H9 (cell line): ENCODE results near the gene CNDP1. TPM values are rescaled to one million over a fixed set of nuclear protein-coding genes. Genes with fewer than 3 reads are reported as not detected.

Experiments used
- DNase-seq: peaks from one replicate; pipeline ENCODE4 v3.0.0-alpha.2; 2017
- H2AFZ ChIP-seq: one replicate; pipeline ENCODE4 v1.6.1; 2013; ENCODE audit warnings: mild to moderate bottlenecking, low read length, control low read depth, moderate library complexity
- H2AK5ac ChIP-seq: 2 replicates; pipeline ENCODE4 v1.6.1; 2013; ENCODE audit warnings: low read length, control low read depth, mixed read lengths; ENCODE audit not compliant: insufficient read length
- H2BK120ac ChIP-seq: one replicate; pipeline ENCODE4 v1.6.1; 2013; ENCODE audit warnings: low read depth, mild to moderate bottlenecking, low read length, control low read depth, inconsistent platforms; ENCODE audit not compliant: poor library complexity, severe bottlenecking
- H2BK12ac ChIP-seq: 2 replicates; pipeline ENCODE4 v1.6.1; 2013; ENCODE audit warnings: low read length, control low read depth, mixed read lengths, low read depth; ENCODE audit not compliant: insufficient read length
- H2BK15ac ChIP-seq: 2 replicates; pipeline ENCODE4 v1.6.1; 2013; ENCODE audit warnings: low read depth, low read length, control low read depth
- H2BK20ac ChIP-seq: one replicate; pipeline ENCODE4 v1.6.1; 2013; ENCODE audit warnings: low read depth, mild to moderate bottlenecking, low read length, control low read depth, inconsistent platforms; ENCODE audit not compliant: poor library complexity, severe bottlenecking
- H2BK5ac ChIP-seq: 2 replicates; pipeline ENCODE4 v1.6.1; 2013; ENCODE audit warnings: low read length, control low read depth, mixed read lengths; ENCODE audit not compliant: insufficient read length
- H3K14ac ChIP-seq: 2 replicates; pipeline ENCODE4 v1.6.1; 2013; ENCODE audit warnings: low read length, control low read depth; ENCODE audit not compliant: insufficient read depth
- H3K18ac ChIP-seq: 2 replicates; pipeline ENCODE4 v1.6.1; 2013; ENCODE audit warnings: low read depth, mild to moderate bottlenecking, mixed read lengths, low read length, control low read depth; ENCODE audit not compliant: insufficient read length
- H3K23ac ChIP-seq: 2 replicates; pipeline ENCODE4 v1.6.1; 2013; ENCODE audit warnings: low read length, control low read depth, mixed read lengths, low read depth; ENCODE audit not compliant: insufficient read length
- H3K23me2 ChIP-seq: 2 replicates; pipeline ENCODE4 v1.6.1; 2013; ENCODE audit warnings: low read depth, mild to moderate bottlenecking, mixed read lengths, low read length, control low read depth; ENCODE audit not compliant: insufficient read length, poor library complexity, severe bottlenecking
- H3K27ac ChIP-seq: 2 replicates; pipeline ENCODE4 v1.5.1; 2013; ENCODE audit warnings: low read length, control low read depth, mixed read lengths, low read depth; ENCODE audit not compliant: insufficient read length
- H3K27me3 ChIP-seq: 2 replicates; pipeline ENCODE4 v1.6.1; 2013; ENCODE audit warnings: low read length, control low read depth, inconsistent platforms; ENCODE audit not compliant: insufficient read depth
- H3K4ac ChIP-seq: 2 replicates; pipeline ENCODE4 v1.6.1; 2013; ENCODE audit warnings: low read depth, mild to moderate bottlenecking, control low read depth, inconsistent platforms, low read length, moderate library complexity
- H3K4me1 ChIP-seq: 2 replicates; pipeline ENCODE4 v1.6.1; 2013; ENCODE audit warnings: low read length, control low read depth, inconsistent platforms; ENCODE audit not compliant: insufficient read depth
- H3K4me2 ChIP-seq: 2 replicates; pipeline ENCODE4 v1.6.1; 2013; ENCODE audit warnings: low read length, control low read depth, mixed read lengths; ENCODE audit not compliant: insufficient read length, insufficient read depth
- H3K56ac ChIP-seq: 2 replicates; pipeline ENCODE4 v1.6.1; 2013; ENCODE audit warnings: low read depth, mild to moderate bottlenecking, mixed read lengths, low read length, control low read depth; ENCODE audit not compliant: insufficient read length
- H3K79me1 ChIP-seq: 2 replicates; pipeline ENCODE4 v1.6.1; 2013; ENCODE audit warnings: low read depth, mild to moderate bottlenecking, moderate library complexity, low read length, control low read depth, inconsistent platforms; ENCODE audit not compliant: insufficient read depth, poor library complexity, severe bottlenecking
- H3K79me2 ChIP-seq: 2 replicates; pipeline ENCODE4 v1.6.1; 2013; ENCODE audit warnings: low read length, control low read depth, inconsistent platforms; ENCODE audit not compliant: insufficient read depth
- H3K9ac ChIP-seq: 2 replicates; pipeline ENCODE4 v1.6.1; 2013; ENCODE audit warnings: low read length, control low read depth, mixed read lengths; ENCODE audit not compliant: insufficient read length; ENCODE audit errors: extremely low read depth
- H3K9me3 ChIP-seq: one replicate; pipeline ENCODE4 v1.6.1; 2013; ENCODE audit warnings: low read depth, low read length, inconsistent platforms; ENCODE audit not compliant: control insufficient read depth
- H3T11ph ChIP-seq: one replicate; pipeline ENCODE4 v1.6.1; 2013; ENCODE audit warnings: mild to moderate bottlenecking, low read length, control low read depth, inconsistent platforms
- H4K20me1 ChIP-seq: one replicate; pipeline ENCODE4 v1.6.1; 2013; ENCODE audit not compliant: control insufficient read depth, insufficient read length, insufficient read depth
- H4K5ac ChIP-seq: 2 replicates; pipeline ENCODE4 v1.6.1; 2013; ENCODE audit warnings: low read depth, mild to moderate bottlenecking, mixed read lengths, low read length, control low read depth; ENCODE audit not compliant: insufficient read length
- H4K8ac ChIP-seq: replicated peaks from 2 replicates; pipeline ENCODE4 v1.6.1; 2013; ENCODE audit warnings: low read length, control low read depth, mixed read lengths, low read depth; ENCODE audit not compliant: insufficient read length
- H4K91ac ChIP-seq: 2 replicates; pipeline ENCODE4 v1.6.1; 2013; ENCODE audit warnings: low read depth, mild to moderate bottlenecking, moderate library complexity, mixed read lengths, low read length, control low read depth; ENCODE audit not compliant: insufficient read length
- H3K27ac Mint-ChIP-seq, 3 experiments: 2 replicates in 2 of 3; 3 replicates in 1 of 3; pipeline ENCODE4 v1.8.0; 2020 to 2021; ENCODE audit warnings: mixed read lengths in 3 of 3, mild to moderate bottlenecking in 1 of 3, moderate library complexity in 1 of 3
- H3K27me3 Mint-ChIP-seq: 2 replicates; pipeline ENCODE4 v1.8.0; 2021; ENCODE audit warnings: low read depth, mild to moderate bottlenecking, moderate library complexity, mixed read lengths
- H3K36me3 Mint-ChIP-seq, 3 experiments: 2 replicates in 2 of 3; 3 replicates in 1 of 3; pipeline ENCODE4 v1.8.0; 2020 to 2021; ENCODE audit warnings: low read depth in 3 of 3, mixed read lengths in 3 of 3; ENCODE audit not compliant: insufficient read depth in 1 of 3
- H3K4me1 Mint-ChIP-seq, 2 experiments: 2 replicates each; pipeline ENCODE4 v1.8.0; 2020; ENCODE audit warnings: mixed read lengths in 2 of 2
- H3K4me3 Mint-ChIP-seq, 2 experiments: 2 replicates in 1 of 2; 3 replicates in 1 of 2; pipeline ENCODE4 v1.8.0; 2020 to 2021; ENCODE audit warnings: mild to moderate bottlenecking in 2 of 2, mixed read lengths in 2 of 2, moderate library complexity in 1 of 2
- H3K9me3 Mint-ChIP-seq, 2 experiments: 2 replicates in 1 of 2; 3 replicates in 1 of 2; pipeline ENCODE4 v1.8.0; 2020; ENCODE audit warnings: mild to moderate bottlenecking in 2 of 2, mixed read lengths in 2 of 2, moderate library complexity in 1 of 2
- CTCF ChIP-seq: fragments of 200-600 bp; sonication (generic); conservative IDR thresholded peaks from 3 replicates; pipeline ENCODE4 v1.8.0; 2021; ENCODE audit warnings: antibody characterized with exemption, mild to moderate bottlenecking
- WGBS: extraction: QIAGEN DNeasy Blood & Tissue Kit; methylation state at CpG from one replicate; pipeline ENCODE4 v1.1.7; 2013; ENCODE audit warnings: missing lambda C conversion rate, low lambda C conversion rate, mixed read lengths; ENCODE audit not compliant: insufficient read length; ENCODE audit errors: extremely low coverage; 5-methylcytosine and 5-hydroxymethylcytosine counted together
- total RNA-seq: library from RNA; stranded (reverse); gene quantifications from 2 replicates; pipeline ENCODE4 v1.2.1, GENCODE V29; 2021

CNDP1 gene
- total RNA-seq, 1 experiment from 2014 or later = not detected

DNA sequence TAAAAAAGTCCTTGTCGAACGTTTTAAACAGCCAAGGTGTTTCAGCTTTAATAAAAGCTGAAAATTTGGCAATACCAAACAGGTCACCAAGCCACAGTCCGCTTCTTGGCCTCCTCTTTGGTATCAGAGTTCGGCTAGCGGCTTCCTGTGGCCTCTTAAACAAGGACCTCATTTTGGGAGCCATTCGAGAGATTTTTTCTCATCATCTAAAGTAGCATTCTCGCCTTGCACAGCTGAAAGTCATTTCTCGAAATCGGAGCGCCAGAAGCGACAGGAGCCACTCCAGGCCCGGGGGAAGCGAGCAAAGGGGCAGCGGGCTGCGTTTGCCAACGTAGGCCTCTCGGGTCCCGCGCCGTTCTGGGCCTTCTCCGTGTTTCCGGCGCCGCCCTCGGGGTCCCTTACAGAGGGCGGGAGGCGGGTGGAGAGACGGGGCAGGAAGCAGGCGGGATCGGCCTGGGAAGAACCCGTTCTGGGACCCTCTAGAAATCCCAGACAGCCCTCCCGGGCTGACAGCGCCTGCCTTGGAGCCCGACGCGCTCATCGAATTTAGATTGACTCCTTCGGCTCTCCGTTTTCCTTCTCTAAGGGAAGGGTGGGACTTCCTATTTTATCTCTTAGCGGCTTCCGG, 62.8 kb downstream of the CNDP1 start:
- peaks cover 5% of the 10 kb centered on the region for H3K79me1 ChIP-seq
- no peak for DNase-seq
- H3K4me2 ChIP-seq = peak overlapping the region; percentile 90
- H3K4me3 Mint-ChIP-seq = peak overlapping the region; percentile 91 to 93
- H3K9me3 ChIP-seq = no peaks in the 10 kb centered on the region
- H3K27ac ChIP-seq = peak overlapping the region; percentile 20
- H3K27me3 ChIP-seq = no peaks in the 10 kb centered on the region
- no peak overlapping the region for H2BK120ac ChIP-seq
- no CpG with 5 or more reads among the region's 41 CpGs for WGBS
- no peaks in the 10 kb centered on the region for H4K20me1 ChIP-seq
- no peak overlapping the region; the same call in 1 of the 2 replicates for H3K4ac ChIP-seq
- H3K79me2 ChIP-seq = peaks cover 2% of the 10 kb centered on the region; the same call in 1 of the 2 replicates
- H2BK12ac ChIP-seq = no peak overlapping the region
- TF ChIP-seq CTCF = no peak
- no peak overlapping the region for H4K91ac ChIP-seq
- H3K9me3 Mint-ChIP-seq = no peaks in the 10 kb centered on the region; a peak in 1 of 5 replicates
- peak overlapping the region; percentile 94 to 99 (median 98); a peak in 6 of 7 replicates for H3K27ac Mint-ChIP-seq
- H3K18ac ChIP-seq = peak overlapping the region; percentile 79
- no peak overlapping the region for H3K56ac ChIP-seq
- H3K36me3 Mint-ChIP-seq = peaks cover 0 to 31% (median 14%) of the 10 kb centered on the region in 3 experiments; a peak in 6 of 7 replicates
- H3T11ph ChIP-seq = no peak overlapping the region
- peak overlapping the region; percentile 43 for H4K8ac ChIP-seq
- H3K23ac ChIP-seq = no peak overlapping the region
- H3K4me1 ChIP-seq = no peaks in the 10 kb centered on the region
- H2AFZ ChIP-seq = peak overlapping the region; percentile 90
- H2BK5ac ChIP-seq = peak overlapping the region; percentile 59
- H3K4me1 Mint-ChIP-seq = peaks cover 13 to 14% of the 10 kb centered on the region in 2 experiments
- H4K5ac ChIP-seq = no peak overlapping the region
- H2AK5ac ChIP-seq = no peak overlapping the region
- H3K14ac ChIP-seq = peak overlapping the region; percentile 74; the same call in 1 of the 2 replicates
- H2BK20ac ChIP-seq = no peak overlapping the region
- no peaks in the 10 kb centered on the region; the same call in 1 of the 2 replicates for H3K27me3 Mint-ChIP-seq
- no peak overlapping the region for H2BK15ac ChIP-seq
- peaks cover 6% of the 10 kb centered on the region for H3K23me2 ChIP-seq
- peak overlapping the region; percentile 92 for H3K9ac ChIP-seq
